OCI-LY7 (cell line): ENCODE measurements around the gene FAM229B.

Source experiments
- CTCF ChIP-seq: fragments of 200-600 bp; sonication (generic); conservative IDR thresholded peaks from 2 replicates; pipeline ENCODE4 v1.5.1; 2014; ENCODE audit warnings: mild to moderate bottlenecking, antibody characterized with exemption, low read length, moderate library complexity, mixed read lengths
- EZH2phosphoT487 ChIP-seq: fragments of 200-600 bp; sonication (generic); IDR thresholded peaks from 2 replicates; pipeline ENCODE4 v1.6.1; 2018; ENCODE audit warnings: low read depth, borderline replicate concordance, mild to moderate bottlenecking, mixed run types, antibody characterized with exemption, low read length, moderate library complexity, mixed read lengths

GRCh38 chr6:112109262-112109661 is 21.9 kb downstream of the FAM229B start:
- no peak for TF ChIP-seq CTCF
- TF ChIP-seq EZH2phosphoT487, result no peak
